NOMO-1 (cell line): ENCODE measurements around the gene GPC6.
"Not testable (repeated sequence)": the region's sequence is repeated elsewhere in the genome, so short reads cannot be mapped to it uniquely, and the experiment has no call there.

Source experiments
- DNase-seq, 2 experiments: peaks; one replicate each; lab custom pipeline; 2025; ENCODE audit not compliant: unreplicated experiment in 2 of 2; lab: John Stamatoyannopoulos, UW

Gene GPC6

DNA sequence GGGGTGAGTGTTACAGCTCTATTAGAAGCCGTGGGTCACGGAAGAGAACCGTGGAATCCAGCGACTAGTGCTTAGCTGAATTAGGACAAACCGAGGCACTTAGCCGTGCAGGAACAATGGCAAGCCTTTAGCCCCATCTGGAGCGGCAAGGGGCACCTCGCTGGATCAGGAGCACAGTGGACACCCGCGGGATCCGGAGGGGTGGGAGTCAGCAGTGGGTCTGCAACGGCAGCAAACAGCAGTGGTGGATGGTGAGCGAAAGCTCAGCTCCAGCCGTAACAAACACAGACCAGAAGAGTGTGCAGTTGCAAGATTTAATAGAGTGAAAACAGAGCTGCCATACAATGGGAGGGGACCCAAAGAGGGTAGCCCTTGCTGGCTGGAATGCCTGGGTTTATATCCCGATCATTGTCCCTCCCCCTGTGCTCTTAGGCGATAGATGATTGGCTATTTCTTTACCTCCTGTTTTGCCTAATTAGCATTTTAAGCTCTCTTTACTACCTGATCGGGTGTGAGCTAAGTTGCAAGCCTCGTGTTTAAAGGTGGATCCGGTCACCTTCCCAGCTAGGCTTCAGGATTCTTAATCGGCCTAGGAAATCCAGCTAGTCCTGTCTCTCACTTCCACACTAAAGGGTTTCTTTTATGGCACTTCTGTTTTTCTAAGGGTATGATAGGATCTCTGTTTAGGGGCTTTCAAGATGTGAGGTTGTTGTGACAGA, 1076.4 kb downstream of the GPC6 start:
- not testable (repeated sequence) for DNase-seq

DNA sequence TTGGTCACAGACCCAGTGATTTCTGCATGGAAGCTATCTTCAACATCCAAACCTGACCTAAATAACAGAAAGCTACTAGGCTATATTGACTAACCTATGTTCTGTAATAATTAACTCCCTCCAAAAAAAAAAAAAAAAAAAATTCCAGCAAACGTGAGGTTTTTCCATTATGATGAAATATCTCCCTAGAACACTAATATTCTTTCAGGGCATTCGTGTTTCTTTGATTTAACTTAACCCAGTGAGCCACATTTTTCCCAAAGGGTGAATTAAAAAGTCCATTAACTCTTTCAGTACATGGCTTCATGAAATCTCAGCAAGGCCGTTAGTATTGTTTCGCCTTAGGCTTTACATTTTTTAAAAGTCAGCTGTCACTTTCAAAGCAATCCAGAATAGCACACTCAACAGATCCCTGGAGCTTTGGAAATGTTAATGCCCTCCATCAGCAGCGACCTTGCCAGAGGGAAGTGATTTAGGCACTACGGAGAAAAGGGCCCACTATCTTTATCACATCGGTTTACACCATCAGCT, 1077.1 kb downstream of the GPC6 start:
- DNase-seq, result no peak

DNA sequence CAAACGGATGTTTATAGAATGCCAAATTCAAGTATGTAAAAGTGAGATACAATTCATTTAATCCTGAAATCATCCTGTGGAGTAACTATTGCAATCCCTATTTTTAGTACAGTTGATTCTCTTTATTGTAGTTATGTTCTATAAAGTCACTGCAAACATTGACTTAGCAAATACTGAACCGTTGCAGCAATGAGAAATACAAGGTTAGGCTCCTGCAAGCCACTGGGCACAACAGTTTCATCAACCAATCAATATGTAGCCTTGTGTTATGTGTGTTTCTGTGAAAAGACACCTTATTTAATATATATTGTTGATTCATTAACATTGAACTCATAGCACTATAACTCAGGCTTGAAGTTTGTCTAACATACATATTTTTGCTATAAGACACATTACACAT, 1078.4 kb downstream of the GPC6 start:
- no peak for DNase-seq

DNA sequence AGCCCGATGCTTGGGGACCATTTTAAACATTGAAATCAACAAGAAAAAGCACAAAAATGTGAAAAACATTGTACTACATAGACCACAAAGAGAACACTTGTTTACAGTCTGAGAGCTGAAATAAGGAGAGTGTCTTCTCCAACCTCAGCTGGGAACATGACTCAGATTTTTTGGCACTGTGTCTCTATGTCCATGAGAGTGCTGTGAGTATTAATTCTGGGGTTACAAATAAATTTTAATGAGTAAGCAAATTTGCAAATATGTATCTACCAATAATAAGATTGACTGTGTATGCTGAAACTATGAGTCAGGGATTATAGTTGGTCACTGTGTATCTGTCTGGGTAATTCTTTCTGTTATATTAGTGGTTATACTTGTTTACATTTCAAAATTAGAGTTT, 1078.9 kb downstream of the GPC6 start:
- DNase-seq, result no peak

DNA sequence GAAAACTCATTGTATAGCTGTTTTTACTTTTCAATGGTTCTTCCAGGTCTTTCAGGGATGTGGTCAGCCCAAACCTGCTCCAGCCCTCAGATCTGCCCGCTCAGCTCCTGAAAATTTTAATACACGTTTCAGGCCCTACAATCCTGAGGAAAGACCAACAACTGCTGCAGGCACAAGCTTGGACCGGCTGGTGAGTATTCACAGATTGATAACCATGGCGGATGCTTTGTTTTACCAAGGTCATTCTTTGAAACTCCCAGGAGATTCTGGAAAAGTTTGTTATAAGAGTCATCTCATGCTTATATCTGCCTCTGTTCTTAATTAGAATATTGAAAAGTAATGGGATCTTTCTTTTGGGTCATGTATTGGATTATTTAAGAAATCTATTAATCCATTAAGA, 1079.3 kb downstream of the GPC6 start:
- DNase-seq, result no peak

DNA sequence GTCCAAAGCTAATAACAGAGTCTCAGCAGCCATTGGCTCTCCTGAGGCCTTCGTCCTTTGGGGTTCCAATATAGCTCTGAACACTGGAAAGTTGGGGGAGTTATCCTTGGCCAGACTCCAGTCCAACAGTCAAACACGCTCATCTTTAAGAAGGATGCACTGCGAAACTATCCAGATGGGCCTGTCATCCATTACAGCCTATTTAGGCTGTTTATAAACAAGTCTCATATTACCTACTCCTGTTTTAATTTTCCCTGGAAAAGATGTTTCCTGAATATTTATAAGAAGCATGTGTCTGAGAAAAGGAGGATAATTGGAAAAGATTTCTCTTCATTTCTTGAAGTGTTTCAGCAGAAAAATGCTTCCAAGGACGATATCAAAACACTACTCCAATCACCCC, 1082.2 kb downstream of the GPC6 start:
- DNase-seq, result no peak

DNA sequence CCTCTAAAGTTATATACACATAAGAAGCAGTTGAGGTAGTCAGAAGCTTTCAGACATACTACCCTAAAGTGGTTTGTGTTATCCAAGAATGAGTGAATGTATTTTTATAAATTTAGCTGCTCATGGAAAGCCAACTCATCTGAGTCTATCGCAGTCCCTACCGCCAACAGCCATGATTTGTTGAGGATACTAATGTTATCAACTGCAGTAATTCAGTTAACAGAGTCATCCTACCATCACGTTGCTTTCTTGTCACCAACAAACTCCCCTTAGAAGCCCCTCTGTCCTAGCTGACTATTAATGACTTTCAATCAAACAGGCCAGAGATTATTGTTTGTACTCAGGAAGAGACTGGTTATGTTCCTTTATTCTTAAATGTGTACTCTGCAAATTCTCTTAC, 1083.0 kb downstream of the GPC6 start:
- no peak for DNase-seq

DNA sequence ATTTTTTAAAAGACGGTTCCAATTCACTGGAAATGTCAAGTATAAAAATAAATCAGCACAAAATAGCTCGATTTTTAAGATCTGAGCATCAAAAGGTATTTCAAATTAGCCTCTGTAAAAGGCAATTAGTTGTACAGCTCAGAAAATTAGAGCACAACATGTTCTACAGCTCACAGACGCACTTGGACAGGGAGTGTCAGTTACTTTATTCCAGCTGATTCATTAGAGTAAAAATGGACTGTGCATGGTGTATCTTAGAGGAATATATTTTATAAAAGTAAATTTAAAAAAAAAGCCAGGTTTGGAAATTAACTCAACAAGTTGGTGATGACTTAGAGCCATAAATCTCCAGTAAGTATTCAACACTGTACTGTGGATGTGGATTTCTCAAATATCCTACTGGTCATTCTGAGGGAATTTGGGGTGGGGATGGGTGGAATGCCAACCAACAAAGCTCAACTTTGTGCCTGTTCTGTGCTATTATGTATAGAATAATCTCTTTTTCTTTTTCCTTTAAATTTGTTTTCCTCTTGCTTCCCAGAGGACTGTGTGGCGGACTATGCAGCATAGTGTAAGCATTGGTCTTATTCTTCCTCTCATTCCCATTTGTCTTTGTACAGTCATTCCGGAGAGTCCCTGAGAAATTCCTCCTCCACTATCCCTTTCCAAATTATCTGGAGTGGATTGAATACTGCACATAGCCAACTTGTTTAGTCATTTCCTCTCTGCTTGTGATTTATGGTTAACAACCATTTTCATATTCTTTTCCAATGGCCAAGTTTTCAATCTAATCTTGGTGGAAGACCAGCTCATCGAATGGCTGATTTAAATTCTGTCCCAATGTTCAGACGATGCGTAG, 1083.6 kb downstream of the GPC6 start:
- no peak for DNase-seq

DNA sequence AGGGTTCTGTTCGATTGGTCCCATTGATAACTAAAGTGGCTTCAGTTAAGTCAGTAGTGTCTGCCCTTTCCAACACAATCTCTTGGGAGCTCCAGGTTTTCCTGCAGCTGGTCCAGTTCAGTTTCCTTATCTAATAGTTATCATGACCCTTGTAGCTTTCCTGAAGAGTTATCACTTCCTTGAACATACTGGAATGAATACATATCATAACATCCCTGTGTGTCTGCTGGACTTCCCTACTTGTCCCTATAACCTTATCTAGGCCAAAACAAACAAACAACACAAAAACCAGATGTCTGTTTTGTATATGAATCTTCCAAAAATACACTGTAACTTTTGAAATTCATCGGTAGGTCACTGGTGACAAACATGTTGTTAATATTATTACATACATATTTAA, 1085.3 kb downstream of the GPC6 start:
- no peak for DNase-seq

DNA sequence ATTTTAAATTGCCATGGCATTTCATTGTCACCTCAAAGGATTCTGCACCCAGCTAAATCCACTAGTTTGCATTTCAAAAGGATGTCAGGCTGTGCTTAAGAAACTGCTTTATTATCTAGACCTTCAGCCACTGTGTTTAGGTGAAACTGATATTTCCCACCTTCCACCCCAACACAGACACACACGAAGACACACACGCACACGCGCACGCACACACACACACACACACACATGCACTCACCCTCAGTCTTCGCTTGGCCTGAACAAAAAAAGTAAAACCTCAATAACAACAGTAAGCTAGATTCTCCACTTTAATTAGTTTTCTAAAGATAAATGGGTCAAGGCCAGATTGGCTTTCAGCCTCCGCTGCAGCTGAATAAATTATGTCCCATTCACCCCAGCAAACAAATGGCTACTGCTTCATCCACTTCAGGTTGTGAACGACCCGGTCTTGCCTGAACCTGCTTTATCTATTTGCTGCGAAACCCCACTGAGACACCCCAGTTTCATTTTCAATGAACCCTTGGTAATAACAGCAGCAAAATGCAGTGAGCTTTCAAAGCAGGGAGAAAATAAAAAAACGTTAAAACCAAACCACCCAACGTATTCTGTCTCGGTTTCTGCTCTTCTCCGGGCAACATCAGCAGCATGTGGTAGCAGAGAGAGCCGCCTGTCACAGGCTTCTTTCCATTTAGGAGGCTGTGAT, 1086.1 kb downstream of the GPC6 start:
- no peak for DNase-seq

DNA sequence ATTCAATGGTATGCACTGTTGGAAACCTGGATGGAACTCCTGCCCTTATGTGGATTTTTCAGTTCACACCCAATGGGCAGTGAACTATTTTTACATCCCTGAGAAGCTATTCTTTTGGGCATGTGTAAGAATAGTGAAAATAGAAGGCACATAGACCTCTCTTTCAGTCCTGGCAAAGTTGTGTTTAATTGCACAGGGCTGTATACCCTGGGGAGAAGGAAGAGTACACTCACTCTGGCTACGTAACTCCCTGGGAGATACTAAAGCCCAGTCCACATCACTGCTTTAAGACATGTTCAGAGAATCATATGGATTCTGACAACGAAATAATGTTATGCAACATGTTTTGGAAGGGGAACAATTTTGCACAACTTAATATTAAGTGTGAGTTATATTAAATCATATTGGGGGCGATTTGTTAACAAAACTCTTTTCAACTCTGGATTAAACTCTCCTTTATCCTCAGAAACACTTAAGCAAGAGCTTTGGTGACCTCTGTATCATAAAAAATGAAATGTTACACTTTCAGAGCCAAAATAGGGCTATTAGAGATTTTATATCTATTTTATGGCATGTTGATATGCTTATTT, 1086.8 kb downstream of the GPC6 start:
- no peak for DNase-seq

DNA sequence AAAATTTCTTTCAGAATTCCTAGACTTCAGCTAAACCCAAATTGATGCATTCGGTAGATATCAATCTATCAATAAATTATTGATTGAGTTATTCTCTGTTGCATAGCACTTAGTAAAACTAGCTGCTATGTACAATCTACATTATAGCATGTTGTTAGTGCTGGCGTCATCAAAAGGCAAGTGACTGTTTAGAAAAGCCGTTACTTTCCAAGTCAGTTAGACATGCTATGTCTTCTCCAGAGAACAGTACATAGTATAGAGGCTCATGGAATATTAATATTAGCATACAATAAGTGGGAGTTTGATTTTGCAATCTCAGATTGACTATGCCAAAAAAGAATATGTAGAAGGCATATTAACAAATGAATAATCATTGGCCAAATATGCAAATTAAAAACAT, 1087.3 kb downstream of the GPC6 start:
- DNase-seq, result no peak

DNA sequence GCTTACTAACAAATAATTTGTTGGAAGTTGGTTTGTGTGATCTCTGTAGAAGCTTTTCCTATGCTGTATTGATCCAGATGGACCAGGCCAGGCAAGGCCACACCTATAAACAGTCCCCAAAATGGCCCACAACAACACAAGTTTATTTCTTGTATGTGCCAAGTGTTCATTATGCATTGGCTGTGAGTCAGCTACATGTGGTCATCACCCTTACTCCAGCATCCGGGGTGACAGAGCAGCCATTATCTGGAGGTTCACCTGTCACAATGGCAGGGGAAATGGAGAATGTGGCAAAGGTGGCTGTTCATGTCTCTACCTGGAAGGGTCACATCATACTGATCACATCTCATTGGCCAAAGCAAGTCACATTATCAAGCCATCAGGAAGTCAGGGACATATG, 1088.6 kb downstream of the GPC6 start:
- DNase-seq, result no peak

DNA sequence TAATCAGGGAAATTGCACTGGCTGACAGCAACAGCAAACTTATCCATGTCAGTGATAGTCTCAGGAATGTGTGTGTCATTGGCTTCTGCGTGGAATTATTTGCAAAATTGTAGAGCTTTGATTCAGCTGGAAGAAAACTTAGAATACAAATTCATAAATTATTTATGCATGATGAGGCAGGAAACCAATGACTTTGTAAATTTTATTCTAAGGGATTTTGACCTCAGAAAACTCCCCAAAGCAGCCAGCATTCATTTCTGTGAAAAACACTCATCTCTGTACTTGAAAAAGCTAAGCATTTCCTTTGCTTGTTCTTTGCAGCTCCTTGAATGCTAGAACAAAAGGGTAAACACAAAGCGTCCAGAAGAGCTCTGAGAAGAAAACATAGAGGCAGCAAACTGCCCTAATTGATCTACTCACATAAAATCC, 1090.5 kb downstream of the GPC6 start:
- no peak for DNase-seq

DNA sequence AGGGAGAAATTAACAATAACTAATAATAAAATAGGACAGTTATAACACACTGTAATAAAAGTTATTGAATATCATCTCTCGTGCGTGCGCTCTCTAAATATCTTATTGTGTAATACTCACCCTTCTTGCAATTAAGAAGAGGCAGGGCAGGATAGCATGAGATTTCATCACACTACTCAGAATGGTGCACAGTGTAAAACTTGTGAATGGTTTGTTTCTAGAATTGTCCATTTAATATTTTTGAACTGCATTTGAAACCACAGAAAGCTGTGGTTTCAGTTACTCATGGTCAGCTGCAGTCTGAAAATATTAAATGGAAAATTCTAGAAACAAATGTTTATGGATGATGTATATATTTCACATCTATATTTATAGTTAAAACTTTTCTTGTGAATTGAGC, 1091.8 kb downstream of the GPC6 start:
- DNase-seq, result no peak

DNA sequence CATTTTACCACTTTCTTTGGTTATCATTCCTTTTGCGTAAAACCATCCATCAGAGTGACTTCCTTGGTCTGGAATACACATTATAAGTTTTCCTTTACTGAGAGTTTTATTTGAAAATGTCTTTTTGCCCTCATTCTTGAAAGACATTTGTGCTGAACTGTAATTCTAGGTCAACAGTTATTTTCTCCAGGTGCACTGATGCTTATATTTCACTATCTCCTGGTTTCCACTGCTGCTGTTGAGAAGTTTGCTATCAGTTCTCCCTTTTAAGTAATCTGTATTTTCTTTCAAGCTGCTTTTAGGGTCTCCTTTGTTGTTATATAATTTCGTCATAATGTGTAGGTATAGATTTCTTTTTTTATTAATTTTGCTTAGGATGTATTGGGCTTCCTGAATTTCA, 1092.9 kb downstream of the GPC6 start:
- DNase-seq, result no peak

DNA sequence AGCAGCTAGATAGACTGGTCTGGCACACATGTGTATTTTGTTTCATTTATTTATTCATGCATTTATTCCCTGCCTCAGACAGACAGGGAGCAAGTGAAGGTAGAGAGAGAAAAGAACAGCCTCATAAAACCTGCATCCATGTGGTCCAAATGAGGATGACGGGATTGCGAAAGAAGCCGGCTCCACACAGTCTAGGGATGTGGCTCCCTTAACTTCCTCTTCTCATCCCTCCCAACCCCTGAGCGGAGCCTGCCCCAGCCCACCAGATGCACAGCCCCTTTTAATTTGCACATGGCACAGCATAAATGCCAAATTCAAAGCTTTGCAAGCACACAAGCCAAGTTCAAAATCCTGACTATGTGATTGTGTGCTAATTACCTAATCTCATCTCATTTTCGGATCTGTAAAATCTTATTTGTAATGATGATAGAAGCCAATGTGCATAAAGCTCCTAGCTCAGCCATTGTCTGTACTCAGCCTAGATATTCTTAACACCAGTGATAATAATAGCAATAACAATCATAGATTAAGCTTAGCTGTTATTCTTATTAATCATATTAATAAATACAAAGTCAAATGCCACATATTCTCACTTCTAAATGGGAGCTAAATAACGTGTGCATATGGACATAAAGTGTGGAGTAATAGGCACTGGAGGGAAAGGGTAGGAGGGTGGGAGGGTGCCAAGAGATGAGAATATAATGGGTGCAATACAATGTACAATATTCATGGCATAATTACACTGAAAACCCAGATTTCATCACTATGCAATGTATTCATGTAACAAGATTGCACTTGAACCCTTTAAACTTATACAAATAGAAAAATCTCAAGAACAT, 1096.5 kb downstream of the GPC6 start:
- no peak for DNase-seq

DNA sequence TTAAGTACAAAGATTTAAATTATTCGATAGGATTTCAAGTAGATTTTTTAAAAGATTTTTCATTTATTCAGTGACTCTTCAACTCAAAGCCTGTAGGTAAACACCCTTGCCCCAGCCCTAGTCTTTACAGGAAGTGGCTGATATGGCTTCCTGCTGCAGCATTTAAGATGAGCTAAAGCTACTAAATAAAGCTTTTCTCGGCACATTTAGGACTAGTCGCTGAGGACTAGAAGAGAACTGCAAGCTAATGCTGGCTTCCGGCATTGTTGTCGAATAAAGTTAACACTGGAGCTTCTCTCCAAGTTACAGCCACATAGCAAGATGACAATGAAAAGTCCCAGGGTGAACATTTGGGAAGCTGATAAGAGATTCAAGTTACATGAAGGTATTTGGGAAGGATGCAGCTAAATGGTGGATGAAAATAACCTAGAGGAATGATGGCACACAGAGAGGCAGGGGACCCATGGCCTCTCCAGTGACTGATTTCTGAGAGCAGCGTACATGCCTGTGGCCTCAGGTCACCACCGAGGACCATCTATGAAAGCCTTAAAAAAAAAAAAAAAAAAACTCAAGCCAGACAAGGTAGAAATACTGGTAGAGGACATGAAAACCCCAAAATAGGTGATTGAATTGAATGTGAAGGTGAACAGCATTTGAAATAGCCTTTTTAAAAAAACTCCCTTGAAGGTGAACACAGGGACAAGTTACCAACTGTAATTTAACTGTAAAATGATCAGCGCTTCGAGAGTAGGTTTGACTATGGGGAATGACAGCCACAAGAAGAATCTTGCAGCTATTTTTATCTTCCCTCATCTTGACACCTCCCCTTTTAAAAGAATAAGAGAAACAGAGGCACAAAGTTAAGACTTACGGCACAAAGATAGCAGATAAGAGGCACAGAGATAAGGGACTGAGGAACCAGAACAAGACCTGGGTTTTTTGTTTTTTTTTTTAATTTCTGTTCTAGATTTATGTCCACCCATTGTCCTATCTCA, 1097.5 kb downstream of the GPC6 start:
- no peak for DNase-seq
